Thyroid gland (tissue), 4 donors: ENCODE results near the gene TNC. TPM values are rescaled to one million over a fixed set of nuclear protein-coding genes. Genes with fewer than 3 reads are reported as not detected.

ENCODE experiments used
- DNase-seq, 2 donors: peaks; one replicate each; pipeline ENCODE4 v3.0.0-alpha.2; 2019
- H3K27ac ChIP-seq, 3 donors: fragments of 200-600 bp; sonication (generic); 1 replicate in 2 of 3; 2 replicates in 1 of 3; pipeline ENCODE4 v1.5.1; 2016 to 2019; ENCODE audit warnings: mild to moderate bottlenecking in 1 of 3, moderate library complexity in 1 of 3
- H3K27me3 ChIP-seq: fragments of 200-600 bp; sonication (generic); one replicate; pipeline ENCODE4 v1.5.1; 2019
- H3K36me3 ChIP-seq, 2 donors: fragments of 200-600 bp; sonication (generic); one replicate each; pipeline ENCODE4 v1.5.1; 2016 to 2019
- H3K4me1 ChIP-seq, 2 donors: fragments of 200-600 bp; sonication (generic); one replicate each; pipeline ENCODE4 v1.5.1; 2017 to 2019
- H3K4me3 ChIP-seq, 3 donors: fragments of 200-600 bp; sonication (generic); replicated peaks in 1 of 3; 1 replicate in 2 of 3; 2 replicates in 1 of 3; pipeline ENCODE4 v1.5.1; 2016; ENCODE audit warnings: mild to moderate bottlenecking in 1 of 3
- H3K9me3 ChIP-seq: fragments of 200-600 bp; sonication (generic); one replicate; pipeline ENCODE4 v1.5.1; 2017
- CTCF ChIP-seq, 6 experiments: fragments of 200-600 bp in 3 of 6; fragments of 450-650 bp in 3 of 6; sonication (generic) in 3 of 6; IDR thresholded peaks; one replicate each; pipeline ENCODE4 v1.5.1; 2016 to 2019; ENCODE audit warnings: antibody characterized with exemption in 6 of 6, mild to moderate bottlenecking in 2 of 6, inconsistent platforms in 1 of 6, moderate library complexity in 1 of 6
- POLR2A ChIP-seq, 2 donors: fragments of 450-650 bp; IDR thresholded peaks; one replicate each; pipeline ENCODE4 v1.6.1; 2017; ENCODE audit warnings: antibody characterized with exemption in 2 of 2, mild to moderate bottlenecking in 2 of 2, moderate library complexity in 1 of 2
- WGBS, 2 donors: methylation state at CpG; one replicate each; pipeline ENCODE4 v1.1.5; 2017; 5-methylcytosine and 5-hydroxymethylcytosine counted together
- intact Hi-C: fragments of 100-400 bp; cut with DNase I; formaldehyde crosslinking; loops from one replicate; pipeline ENCODE4 v1.15.1; 2023
- total RNA-seq, 4 donors: library from RNA; depleted of rRNA; stranded (reverse); fragments of >200 nt; gene quantifications; one replicate each; pipeline ENCODE4 v1.2.3, GENCODE V29; 2016

TNC gene
- total RNA-seq, 4 donors from 2014 or later = 1.0 to 21.8 (median 6.4) TPM

- intact Hi-C loops = loop anchor here (5.0 kb wide), 1 partner anchor 361 kb away; the partner anchor contains the start of gene TEX53
- Histone ChIP-seq H3K9me3 (no peaks in the 10 kb centered on the region), H3K36me3 (no peaks in the 10 kb centered on the region), H3K4me3 (no peak overlapping the region), H3K4me1 (peaks cover 0 to 15% of the 10 kb centered on the region in 2 donors), H3K27me3 (no peaks in the 10 kb centered on the region), H3K27ac (no peak overlapping the region)
- WGBS, 2 donors = 64 to 73% methylated on average over 8 of the region's 8 CpGs
- no peak for DNase-seq
- no peak for TF ChIP-seq POLR2A (IDR thresholded peaks at IDR 0.05)
Observed at GRCh38 chr9:115018547-115019435, 99.2 kb downstream of the TNC start.

GRCh38 chr9:115016344-115016743 lies 101.6 kb downstream of the TNC start:
- Histone ChIP-seq H3K4me1 (peaks cover 0 to 15% of the 10 kb centered on the region in 2 donors), H3K9me3 (no peaks in the 10 kb centered on the region), H3K36me3 (no peaks in the 10 kb centered on the region), H3K27me3 (no peaks in the 10 kb centered on the region), H3K27ac (no peak overlapping the region), H3K4me3 (no peak overlapping the region)
- intact Hi-C loops = loop anchor here (5.0 kb wide), 1 partner anchor 359 kb away; the partner anchor contains the start of gene TEX53
- DNase-seq = no peak
- WGBS, 2 donors = 83 to 84% methylated on average over 5 of the region's 5 CpGs
- TF ChIP-seq CTCF (IDR thresholded peaks at IDR 0.05) = no peak
- TF ChIP-seq POLR2A (IDR thresholded peaks at IDR 0.05) = no peak

- Histone ChIP-seq H3K4me1 (peaks cover 0 to 15% of the 10 kb centered on the region in 2 donors), H3K27ac (no peak overlapping the region), H3K9me3 (no peaks in the 10 kb centered on the region), H3K36me3 (no peaks in the 10 kb centered on the region), H3K4me3 (no peak overlapping the region), H3K27me3 (no peaks in the 10 kb centered on the region)
- peak in 5 of 6 experiments; percentile 14 to 51 (median 41) for TF ChIP-seq CTCF (IDR thresholded peaks at IDR 0.05)
- no peak for TF ChIP-seq POLR2A (IDR thresholded peaks at IDR 0.05)
- intact Hi-C loops = loop anchor here (5.0 kb wide), 1 partner anchor 358 kb away; the partner anchor contains the start of gene TEX53
- peak; percentile 26 to 33 for DNase-seq
- 74 to 78% methylated on average over 4 of the region's 4 CpGs for WGBS, 2 donors
Observed at GRCh38 chr9:115015018-115015635, 102.8 kb downstream of the TNC start.

GRCh38 chr9:115014438-115014837 lies 103.5 kb downstream of the TNC start:
- Histone ChIP-seq H3K9me3 (no peaks in the 10 kb centered on the region), H3K27ac (no peak overlapping the region), H3K4me1 (peaks cover 0 to 15% of the 10 kb centered on the region in 2 donors), H3K4me3 (no peak overlapping the region), H3K36me3 (no peaks in the 10 kb centered on the region), H3K27me3 (no peaks in the 10 kb centered on the region)
- intact Hi-C loops = loop anchor here (5.0 kb wide), 2 partner anchors 102 to 332 kb away; partner anchors contain the start of gene TEX48
- 74 to 76% methylated on average over 3 of the region's 3 CpGs for WGBS, 2 donors
- DNase-seq = no peak
- TF ChIP-seq POLR2A (IDR thresholded peaks at IDR 0.05) (no peak), CTCF (IDR thresholded peaks at IDR 0.05) (no peak)

GRCh38 chr9:115013998-115014397 lies 104.0 kb downstream of the TNC start:
- Histone ChIP-seq H3K4me1 (peaks cover 0 to 15% of the 10 kb centered on the region in 2 donors), H3K4me3 (no peak overlapping the region), H3K36me3 (no peaks in the 10 kb centered on the region), H3K9me3 (no peaks in the 10 kb centered on the region), H3K27ac (no peak overlapping the region), H3K27me3 (no peaks in the 10 kb centered on the region)
- 0 to 1% methylated on average over 3 of the region's 3 CpGs for WGBS, 2 donors
- DNase-seq = peak; percentile 63 to 79
- peak; percentile 54 to 93 (median 82) for TF ChIP-seq CTCF (IDR thresholded peaks at IDR 0.05)
- no peak for TF ChIP-seq POLR2A (IDR thresholded peaks at IDR 0.05)
- intact Hi-C loops = loop anchor here (2.0 to 5.0 kb wide), 3 partner anchors 102 to 332 kb away; partner anchors contain the start of gene TEX48
